Mesothelial cell of epicardium (in vitro differentiated cells): Measurements from ENCODE around the gene RBM8A. TPM values are rescaled to one million over a fixed set of nuclear protein-coding genes. Genes with fewer than 3 reads are reported as not detected.

Experiments used
- DNase-seq, 2 experiments: peaks; one replicate each; pipeline ENCODE4 v3.0.0; 2021; ENCODE audit warnings: low spot score in 2 of 2; ENCODE audit not compliant: unreplicated experiment in 2 of 2
- H3K27ac Mint-ChIP-seq: 2 replicates; pipeline ENCODE4 v1.8.0; 2021; ENCODE audit warnings: mixed read lengths
- H3K27me3 Mint-ChIP-seq: 2 replicates; pipeline ENCODE4 v1.8.0; 2021; ENCODE audit warnings: low read depth, mixed read lengths
- H3K36me3 Mint-ChIP-seq: 2 replicates; pipeline ENCODE4 v1.8.0; 2021; ENCODE audit warnings: mixed read lengths
- H3K4me1 Mint-ChIP-seq: 2 replicates; pipeline ENCODE4 v1.8.0; 2021; ENCODE audit warnings: mixed read lengths
- H3K4me3 Mint-ChIP-seq: 2 replicates; pipeline ENCODE4 v1.8.0; 2021; ENCODE audit warnings: mild to moderate bottlenecking, moderate library complexity, mixed read lengths
- H3K9me3 Mint-ChIP-seq: 2 replicates; pipeline ENCODE4 v1.8.0; 2021; ENCODE audit warnings: mixed read lengths
- CTCF ChIP-seq: fragments of 200-600 bp; sonication (generic); IDR thresholded peaks from one replicate; pipeline ENCODE4 v1.5.0; 2021; ENCODE audit warnings: antibody characterized with exemption; ENCODE audit not compliant: unreplicated experiment
- total RNA-seq: library from RNA; stranded (reverse); gene quantifications from 3 replicates; pipeline ENCODE4 v1.2.1, GENCODE V29; 2021

RBM8A gene
- total RNA-seq, 1 donor from 2014 or later: 148 TPM

DNA sequence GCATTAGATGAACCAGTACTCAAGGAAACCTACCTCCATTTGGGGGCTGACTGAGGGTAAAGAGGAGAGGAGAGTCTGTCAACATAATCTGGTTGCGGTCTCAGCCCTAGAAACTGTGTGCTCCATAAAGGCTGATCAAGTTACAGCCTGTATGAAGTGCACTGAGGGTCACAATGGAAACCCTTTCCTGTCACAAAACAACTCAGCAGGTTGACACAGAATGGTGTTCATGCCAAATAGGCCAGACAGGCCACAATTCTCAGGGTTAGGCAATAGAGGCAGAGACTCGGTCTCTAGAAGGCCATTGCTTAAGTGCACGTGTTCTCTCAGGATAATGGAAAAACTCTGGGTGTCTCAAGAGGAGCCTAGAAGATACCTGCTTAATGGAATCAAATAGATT is 37.6 kb downstream of the RBM8A start:
- H3K36me3 Mint-ChIP-seq: no peaks in the 10 kb centered on the region
- TF ChIP-seq CTCF: no peak
- H3K4me3 Mint-ChIP-seq: no peak overlapping the region
- DNase-seq: no peak
- peaks cover 13% of the 10 kb centered on the region for H3K27me3 Mint-ChIP-seq
- H3K4me1 Mint-ChIP-seq: peaks cover 30% of the 10 kb centered on the region
- no peak overlapping the region for H3K27ac Mint-ChIP-seq
- no peaks in the 10 kb centered on the region for H3K9me3 Mint-ChIP-seq

DNA sequence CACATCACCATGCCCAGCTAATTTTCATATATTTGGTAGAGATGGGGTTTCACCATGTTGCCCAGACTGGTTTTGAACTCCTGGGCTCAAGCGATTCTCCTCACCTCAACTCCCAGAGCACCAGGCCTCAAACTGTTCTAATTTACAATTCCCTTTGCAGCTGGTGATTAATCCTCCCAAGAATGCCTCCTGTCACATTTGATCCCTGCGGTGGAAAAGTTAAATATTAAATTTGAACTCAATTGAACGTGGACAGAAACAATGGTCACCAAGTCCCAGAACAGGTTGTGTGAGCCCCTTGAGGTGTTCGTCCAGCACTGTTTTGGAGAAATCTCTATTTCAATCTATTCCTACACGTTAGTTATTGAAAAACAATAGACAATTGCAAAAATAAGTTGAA is 39.7 kb downstream of the RBM8A start:
- H3K27ac Mint-ChIP-seq: no peak overlapping the region
- H3K4me3 Mint-ChIP-seq: no peak overlapping the region
- no peaks in the 10 kb centered on the region for H3K9me3 Mint-ChIP-seq
- H3K36me3 Mint-ChIP-seq: no peaks in the 10 kb centered on the region
- no peak for DNase-seq
- no peak for TF ChIP-seq CTCF
- H3K4me1 Mint-ChIP-seq: peaks cover 25% of the 10 kb centered on the region
- peaks cover 31% of the 10 kb centered on the region for H3K27me3 Mint-ChIP-seq

- no peak for TF ChIP-seq CTCF
- H3K27me3 Mint-ChIP-seq: peaks cover 34% of the 10 kb centered on the region
- H3K4me3 Mint-ChIP-seq: peak overlapping the region; percentile 50
- DNase-seq: no peak
- no peak overlapping the region for H3K27ac Mint-ChIP-seq
- peaks cover 16% of the 10 kb centered on the region for H3K4me1 Mint-ChIP-seq
- no peaks in the 10 kb centered on the region for H3K36me3 Mint-ChIP-seq
- no peaks in the 10 kb centered on the region for H3K9me3 Mint-ChIP-seq
Measured at GRCh38 chr1:145886816-145887215, 40.5 kb downstream of the RBM8A start.

GRCh38 chr1:145886390-145886789 is 40.9 kb downstream of the RBM8A start:
- no peak for TF ChIP-seq CTCF
- H3K36me3 Mint-ChIP-seq: no peaks in the 10 kb centered on the region
- H3K27me3 Mint-ChIP-seq: peaks cover 34% of the 10 kb centered on the region
- H3K4me3 Mint-ChIP-seq: peak overlapping the region; percentile 80
- no peaks in the 10 kb centered on the region for H3K9me3 Mint-ChIP-seq
- peaks cover 15% of the 10 kb centered on the region for H3K4me1 Mint-ChIP-seq
- no peak overlapping the region for H3K27ac Mint-ChIP-seq
- DNase-seq: no peak

- peak; percentile 50 to 79 for DNase-seq
- H3K27ac Mint-ChIP-seq: no peak within 1 kb of the TSS
Measured at GRCh38 chr1:145885738-145886287, 41.5 kb downstream of the RBM8A start, which contains the start of gene ANKRD35. Gene ANKRD35 (minus strand): TSS chr1:145885866. CDS start chr1:145885758, 108 bp downstream.

More at GRCh38 chr1:145885738-145886287, 41.5 kb downstream of the RBM8A start, which contains the start of gene ANKRD35:
- TF ChIP-seq CTCF: no peak
- Mint-ChIP-seq H3K9me3 (no peaks in the 10 kb centered on the region), H3K36me3 (no peaks in the 10 kb centered on the region), H3K4me3 (peak within 1 kb of the TSS; percentile 80), H3K4me1 (peaks cover 9% of the 10 kb centered on the region), H3K27me3 (peaks cover 36% of the 10 kb centered on the region)
